Rectal smooth muscle tissue (tissue), 1 donor: ENCODE data around the gene NEK3.

Source experiments
- H3K27ac ChIP-seq: one replicate; pipeline ENCODE4 v1.7.0; 2013; ENCODE audit warnings: low read depth, low read length, inconsistent platforms
- H3K27me3 ChIP-seq: one replicate; pipeline ENCODE4 v1.7.0; 2013; ENCODE audit warnings: low read length; ENCODE audit not compliant: control insufficient read depth, insufficient read depth
- H3K36me3 ChIP-seq: one replicate; pipeline ENCODE4 v1.7.0; 2013; ENCODE audit warnings: low read length; ENCODE audit not compliant: control insufficient read depth, insufficient read depth
- H3K4me1 ChIP-seq: one replicate; pipeline ENCODE4 v1.7.0; 2013; ENCODE audit warnings: low read length; ENCODE audit not compliant: control insufficient read depth, insufficient read depth
- H3K4me3 ChIP-seq: one replicate; pipeline ENCODE4 v1.7.0; 2013; ENCODE audit warnings: low read length
- H3K9ac ChIP-seq: one replicate; pipeline ENCODE4 v1.7.0; 2013; ENCODE audit warnings: low read length

NEK3 gene

DNA sequence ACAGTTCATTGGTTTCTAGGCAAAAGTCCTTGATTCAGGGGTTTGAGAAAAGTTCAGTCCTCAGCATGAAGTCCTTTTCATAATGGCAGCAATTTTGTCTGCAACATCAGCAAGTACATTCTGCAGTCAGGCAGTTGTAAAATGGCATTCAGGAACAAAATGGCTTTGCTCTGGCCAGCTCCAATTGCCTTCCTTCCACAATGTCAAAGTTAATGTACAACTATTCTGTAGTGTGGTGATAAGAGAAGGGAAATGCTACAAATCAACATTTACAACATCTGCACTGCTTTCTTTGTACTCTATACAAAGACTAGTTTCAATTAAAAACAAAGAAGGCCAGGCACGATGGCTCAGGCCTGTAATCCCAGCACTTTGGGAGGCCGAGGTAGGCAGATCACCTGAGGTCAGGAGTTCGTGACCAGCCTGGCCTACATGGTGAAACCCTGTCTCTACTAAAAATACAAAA is 1.8 kb upstream of the NEK3 start:
- no peaks in the 10 kb centered on the region for H3K36me3 ChIP-seq
- H3K4me3 ChIP-seq = no peak overlapping the region
- H3K27ac ChIP-seq = no peak overlapping the region
- no peak overlapping the region for H3K9ac ChIP-seq
- H3K4me1 ChIP-seq = no peaks in the 10 kb centered on the region
- no peaks in the 10 kb centered on the region for H3K27me3 ChIP-seq

GRCh38 chr13:52160506-52160905 is 1.1 kb upstream of the NEK3 start:
- no peak overlapping the region for H3K9ac ChIP-seq
- no peaks in the 10 kb centered on the region for H3K36me3 ChIP-seq
- H3K4me3 ChIP-seq = no peak overlapping the region
- H3K4me1 ChIP-seq = no peaks in the 10 kb centered on the region
- H3K27ac ChIP-seq = no peak overlapping the region
- no peaks in the 10 kb centered on the region for H3K27me3 ChIP-seq

DNA sequence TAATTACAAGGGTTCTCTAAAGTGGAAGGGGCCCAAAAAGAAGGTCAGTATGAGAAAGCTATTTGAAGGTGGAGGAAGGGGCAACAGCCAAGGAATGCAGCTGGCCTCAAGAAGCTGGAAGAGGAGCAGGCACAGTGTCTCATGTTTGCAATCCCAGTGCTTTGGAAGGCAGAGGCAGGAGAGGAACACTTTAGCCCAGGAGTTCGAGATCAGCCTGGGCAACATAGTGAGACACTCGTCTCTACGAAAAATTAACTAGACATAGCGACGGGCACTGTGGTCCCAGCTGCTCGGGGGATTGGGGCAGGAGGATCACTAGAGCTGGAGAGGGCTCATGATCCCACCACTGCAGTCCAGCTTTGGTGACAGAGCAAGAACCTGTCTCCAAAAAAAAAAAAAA is 656 bp upstream of the NEK3 start:
- no peak overlapping the region for H3K27ac ChIP-seq
- no peaks in the 10 kb centered on the region for H3K36me3 ChIP-seq
- peak overlapping the region; percentile 82 for H3K4me3 ChIP-seq
- no peak overlapping the region for H3K9ac ChIP-seq
- no peaks in the 10 kb centered on the region for H3K4me1 ChIP-seq
- H3K27me3 ChIP-seq = no peaks in the 10 kb centered on the region

DNA sequence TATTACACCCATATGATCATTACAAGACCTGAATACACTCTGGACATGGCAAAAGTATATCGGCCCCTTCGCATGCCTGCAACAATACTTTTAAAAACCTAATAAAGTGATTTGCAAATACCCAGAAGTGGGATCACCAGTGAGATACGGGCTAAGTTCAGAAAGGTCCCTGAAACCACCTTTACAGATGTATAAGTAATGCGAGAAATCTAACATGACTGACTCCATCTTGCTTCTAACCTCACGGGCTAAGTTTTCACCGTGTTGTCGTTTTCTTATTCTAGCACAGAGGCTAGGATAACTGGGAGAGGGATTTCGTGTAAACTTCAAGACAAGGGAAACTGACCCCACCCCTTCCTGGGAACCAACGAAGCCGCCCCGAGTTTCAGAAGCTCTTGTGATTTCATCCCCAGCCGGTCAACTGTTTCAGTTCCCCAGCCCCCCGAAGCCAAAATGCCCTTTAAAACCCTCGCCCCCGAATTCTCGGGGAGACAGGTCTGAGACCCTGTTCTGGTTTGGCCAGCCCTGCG is 703 bp downstream of the NEK3 start:
- H3K4me3 ChIP-seq = peak overlapping the region; percentile 82
- H3K27me3 ChIP-seq = no peaks in the 10 kb centered on the region
- H3K36me3 ChIP-seq = no peaks in the 10 kb centered on the region
- peak overlapping the region; percentile 74 for H3K27ac ChIP-seq
- no peaks in the 10 kb centered on the region for H3K4me1 ChIP-seq
- H3K9ac ChIP-seq = peak overlapping the region; percentile 61

GRCh38 chr13:52156724-52157261 is 2.6 kb downstream of the NEK3 start:
- Histone ChIP-seq H3K27ac (no peak overlapping the region), H3K4me1 (no peaks in the 10 kb centered on the region), H3K4me3 (no peak overlapping the region), H3K9ac (no peak overlapping the region), H3K36me3 (peaks cover 3% of the 10 kb centered on the region), H3K27me3 (no peaks in the 10 kb centered on the region)

GRCh38 chr13:52155177-52155576 is 4.2 kb downstream of the NEK3 start:
- H3K27ac ChIP-seq = no peak overlapping the region
- no peaks in the 10 kb centered on the region for H3K4me1 ChIP-seq
- H3K4me3 ChIP-seq = no peak overlapping the region
- no peaks in the 10 kb centered on the region for H3K27me3 ChIP-seq
- no peak overlapping the region for H3K9ac ChIP-seq
- peaks cover 3% of the 10 kb centered on the region for H3K36me3 ChIP-seq

DNA sequence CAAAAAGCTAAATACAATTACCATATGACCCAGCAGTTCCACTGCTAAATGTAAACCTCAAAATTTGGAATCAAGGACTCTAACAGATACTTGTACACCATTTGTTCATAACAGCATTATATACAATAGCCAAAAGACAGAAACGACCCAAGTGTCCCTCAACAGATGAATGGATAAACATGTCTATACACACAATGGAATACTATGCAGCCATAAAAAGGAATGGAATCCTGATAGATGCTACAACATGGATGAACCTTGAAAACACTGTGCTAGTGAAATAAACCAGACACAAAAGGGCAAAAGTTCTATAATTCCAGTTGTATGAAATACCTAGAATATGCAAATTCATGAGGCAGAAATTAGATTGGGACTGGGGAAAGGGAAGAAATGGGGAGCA is 12.2 kb downstream of the NEK3 start:
- H3K27ac ChIP-seq = no peak overlapping the region
- H3K36me3 ChIP-seq = peaks cover 2% of the 10 kb centered on the region
- no peaks in the 10 kb centered on the region for H3K4me1 ChIP-seq
- no peak overlapping the region for H3K9ac ChIP-seq
- no peaks in the 10 kb centered on the region for H3K27me3 ChIP-seq
- H3K4me3 ChIP-seq = no peak overlapping the region

DNA sequence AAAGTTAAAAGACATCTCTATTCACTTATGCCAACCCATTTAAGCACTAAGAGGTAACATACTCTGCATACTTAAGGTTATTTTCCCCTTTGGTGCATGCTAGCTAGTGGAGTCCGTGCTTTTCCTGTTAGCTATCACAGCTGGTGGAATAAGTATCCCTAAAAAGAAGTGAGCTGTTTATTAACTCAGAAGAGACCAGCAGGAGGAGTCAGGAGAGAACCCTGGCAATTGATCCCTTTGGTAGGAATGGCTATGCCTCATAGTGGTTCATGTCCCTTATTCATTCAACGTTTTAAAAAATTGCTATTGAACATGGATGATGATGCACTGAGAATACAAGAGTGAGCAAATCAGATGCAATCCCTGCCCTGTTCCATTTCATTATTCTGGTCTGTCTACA is 18.1 kb downstream of the NEK3 start:
- no peak overlapping the region for H3K4me3 ChIP-seq
- no peaks in the 10 kb centered on the region for H3K27me3 ChIP-seq
- no peak overlapping the region for H3K27ac ChIP-seq
- H3K36me3 ChIP-seq = no peaks in the 10 kb centered on the region
- H3K4me1 ChIP-seq = no peaks in the 10 kb centered on the region
- H3K9ac ChIP-seq = no peak overlapping the region

DNA sequence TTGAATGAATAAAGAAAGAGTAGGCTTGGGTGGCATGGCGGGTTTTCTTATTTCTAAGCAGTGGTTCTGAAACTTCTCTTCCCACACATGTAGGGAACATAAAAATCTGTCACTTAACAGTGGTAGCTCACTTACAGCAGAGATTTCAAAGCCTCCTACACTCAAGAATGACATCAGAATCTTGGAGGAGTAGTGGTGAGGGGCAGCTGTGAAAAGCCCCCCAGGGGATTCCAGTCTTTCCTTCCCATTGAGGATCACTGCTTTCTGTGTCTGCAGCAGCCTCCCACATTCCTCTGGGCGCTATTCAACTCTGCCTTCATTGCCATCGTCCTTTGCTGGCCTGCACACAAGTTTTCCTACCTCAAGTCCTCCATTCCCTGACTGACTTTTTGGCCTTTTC is 21.9 kb downstream of the NEK3 start:
- Histone ChIP-seq H3K27ac (no peak overlapping the region), H3K27me3 (no peaks in the 10 kb centered on the region), H3K9ac (no peak overlapping the region), H3K4me3 (no peak overlapping the region), H3K36me3 (peaks cover 3% of the 10 kb centered on the region), H3K4me1 (no peaks in the 10 kb centered on the region)

GRCh38 chr13:52136763-52137162 is 22.6 kb downstream of the NEK3 start:
- Histone ChIP-seq H3K4me1 (no peaks in the 10 kb centered on the region), H3K36me3 (peaks cover 9% of the 10 kb centered on the region), H3K27me3 (no peaks in the 10 kb centered on the region), H3K4me3 (no peak overlapping the region), H3K27ac (no peak overlapping the region), H3K9ac (no peak overlapping the region)

- no peaks in the 10 kb centered on the region for H3K27me3 ChIP-seq
- no peak overlapping the region for H3K4me3 ChIP-seq
- H3K36me3 ChIP-seq = peaks cover 11% of the 10 kb centered on the region
- H3K27ac ChIP-seq = no peak overlapping the region
- H3K4me1 ChIP-seq = no peaks in the 10 kb centered on the region
- H3K9ac ChIP-seq = no peak overlapping the region
Measured at GRCh38 chr13:52130641-52131040, 28.8 kb downstream of the NEK3 start.

DNA sequence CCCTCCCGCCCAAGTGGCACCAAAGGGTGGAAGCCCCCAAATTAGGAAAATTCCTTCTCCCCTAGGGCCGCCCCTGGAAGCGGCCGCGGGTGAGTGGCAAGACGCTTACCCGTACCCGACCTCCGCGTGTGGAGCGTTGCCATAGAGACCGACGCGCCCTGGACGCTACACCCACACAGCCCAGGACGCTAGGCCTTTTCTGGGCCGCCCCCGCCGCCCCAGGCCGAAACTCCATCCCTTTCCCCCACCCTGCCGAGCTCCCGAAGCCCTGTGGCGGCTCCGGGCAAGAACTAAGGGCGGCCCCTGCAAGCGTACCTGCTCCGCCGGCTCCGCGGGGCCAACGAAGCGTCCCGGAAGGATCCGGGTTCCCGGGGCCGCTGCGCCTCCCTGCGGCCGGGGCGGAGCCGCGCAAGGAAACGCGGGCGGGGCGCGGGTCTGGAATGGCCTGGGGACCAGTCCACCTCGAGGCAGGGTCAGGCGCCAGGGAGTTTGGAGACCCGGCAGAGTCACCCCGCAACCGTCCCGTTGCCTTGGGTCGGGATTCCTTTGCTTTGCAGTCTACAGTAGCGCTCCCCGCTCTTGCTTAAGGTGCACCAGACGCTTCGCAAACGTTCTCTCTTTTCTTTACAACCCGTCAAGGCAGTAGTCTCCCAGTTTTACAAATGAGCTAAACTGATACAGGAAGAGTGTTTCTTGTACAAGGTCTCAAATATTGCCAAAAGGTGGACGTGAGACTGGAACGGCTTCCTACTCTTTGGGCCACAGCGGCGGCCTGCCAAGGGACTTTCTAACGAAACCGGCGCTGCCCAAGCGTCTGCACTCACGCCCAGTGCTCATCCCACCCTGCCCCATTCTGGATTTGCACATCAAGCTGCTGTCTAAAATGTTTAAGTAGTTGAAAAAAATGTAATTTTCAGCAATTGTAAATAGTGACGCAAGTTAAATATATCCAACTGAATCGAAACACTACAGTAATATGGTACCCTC is 30.4 kb downstream of the NEK3 start, which contains the start of gene NEK5:
Gene NEK5, minus strand, starts transcription at position 360 of the 987 bp plus-strand sequence. CDS start 1,591 bp downstream, outside the sequence.
- peaks cover 11% of the 10 kb centered on the region for H3K36me3 ChIP-seq
- peak within 1 kb of the TSS; percentile 61 for H3K4me3 ChIP-seq
- H3K9ac ChIP-seq = no peak within 1 kb of the TSS
- H3K4me1 ChIP-seq = no peaks in the 10 kb centered on the region
- no peaks in the 10 kb centered on the region for H3K27me3 ChIP-seq
- H3K27ac ChIP-seq = no peak within 1 kb of the TSS
